HEK293 (cell line): ENCODE measurements around the gene PIN1.
A peak's percentile ranks its signal among the peaks of the same experiment; 100 is the strongest.

ENCODE experiments used
- BCL11B ChIP-seq: fragments of 450-650 bp; formaldehyde crosslinking; IDR thresholded peaks from 2 replicates; pipeline ENCODE4 v1.5.1; 2016; ENCODE audit warnings: low read depth, missing biosample characterization, missing genetic modification characterization
- FEZF1 ChIP-seq: fragments of 450-650 bp; formaldehyde crosslinking; IDR thresholded peaks from 2 replicates; pipeline ENCODE4 v1.5.1; 2016; ENCODE audit warnings: missing biosample characterization, missing genetic modification characterization
- GLIS1 ChIP-seq: fragments of 450-650 bp; formaldehyde crosslinking; IDR thresholded peaks from 2 replicates; pipeline ENCODE4 v1.5.1; 2016; ENCODE audit warnings: missing biosample characterization, missing genetic modification characterization
- KLF9 ChIP-seq: fragments of 450-650 bp; formaldehyde crosslinking; IDR thresholded peaks from 2 replicates; pipeline ENCODE4 v1.5.1; 2016; ENCODE audit warnings: missing biosample characterization, missing genetic modification characterization, low read depth
- MZF1 ChIP-seq: fragments of 450-650 bp; formaldehyde crosslinking; IDR thresholded peaks from 2 replicates; pipeline ENCODE4 v1.5.1; 2017; ENCODE audit warnings: missing biosample characterization, missing genetic modification characterization, borderline replicate concordance
- RBAK ChIP-seq: fragments of 450-650 bp; formaldehyde crosslinking; IDR thresholded peaks from 2 replicates; pipeline ENCODE4 v1.5.1; 2016; ENCODE audit warnings: missing biosample characterization, missing genetic modification characterization
- YY2 ChIP-seq: fragments of 450-650 bp; formaldehyde crosslinking; IDR thresholded peaks from 2 replicates; pipeline ENCODE4 v1.5.1; 2016; ENCODE audit warnings: missing biosample characterization, missing genetic modification characterization
- ZNF112 ChIP-seq: fragments of 450-650 bp; formaldehyde crosslinking; IDR thresholded peaks from 2 replicates; pipeline ENCODE4 v1.5.0; 2017; ENCODE audit warnings: missing biosample characterization, missing genetic modification characterization
- ZNF138 ChIP-seq: fragments of 450-650 bp; formaldehyde crosslinking; IDR thresholded peaks from 2 replicates; pipeline ENCODE4 v1.5.1; 2016; ENCODE audit warnings: missing biosample characterization, missing genetic modification characterization, borderline replicate concordance
- ZNF174 ChIP-seq: fragments of 450-650 bp; formaldehyde crosslinking; IDR thresholded peaks from 2 replicates; pipeline ENCODE4 v1.5.0; 2017; ENCODE audit warnings: missing biosample characterization, mild to moderate bottlenecking, missing genetic modification characterization
- ZNF18 ChIP-seq: fragments of 450-650 bp; formaldehyde crosslinking; IDR thresholded peaks from 2 replicates; pipeline ENCODE4 v1.5.1; 2016; ENCODE audit warnings: missing biosample characterization, missing genetic modification characterization
- ZNF2 ChIP-seq: fragments of 450-650 bp; formaldehyde crosslinking; IDR thresholded peaks from 2 replicates; pipeline ENCODE4 v1.5.1; 2016; ENCODE audit warnings: missing biosample characterization, missing genetic modification characterization
- ZNF211 ChIP-seq: fragments of 450-650 bp; formaldehyde crosslinking; IDR thresholded peaks from 2 replicates; pipeline ENCODE4 v1.5.1; 2016; ENCODE audit warnings: low read depth, missing biosample characterization, missing genetic modification characterization
- ZNF23 ChIP-seq: fragments of 450-650 bp; formaldehyde crosslinking; IDR thresholded peaks from 2 replicates; pipeline ENCODE4 v1.5.1; 2016; ENCODE audit warnings: missing biosample characterization, missing genetic modification characterization, borderline replicate concordance
- ZNF248 ChIP-seq: fragments of 450-650 bp; formaldehyde crosslinking; IDR thresholded peaks from 2 replicates; pipeline ENCODE4 v1.5.1; 2017; ENCODE audit warnings: missing biosample characterization, missing genetic modification characterization
- ZNF26 ChIP-seq: fragments of 450-650 bp; formaldehyde crosslinking; IDR thresholded peaks from 2 replicates; pipeline ENCODE4 v1.5.1; 2016; ENCODE audit warnings: missing biosample characterization, missing genetic modification characterization
- ZNF350 ChIP-seq: fragments of 450-650 bp; formaldehyde crosslinking; IDR thresholded peaks from 2 replicates; pipeline ENCODE4 v1.5.0; 2017; ENCODE audit warnings: missing biosample characterization, mild to moderate bottlenecking, missing genetic modification characterization
- ZNF521 ChIP-seq: fragments of 450-650 bp; formaldehyde crosslinking; IDR thresholded peaks from 2 replicates; pipeline ENCODE4 v1.5.1; 2017; ENCODE audit warnings: missing biosample characterization, mild to moderate bottlenecking, missing genetic modification characterization
- ZNF560 ChIP-seq: fragments of 450-650 bp; formaldehyde crosslinking; IDR thresholded peaks from 2 replicates; pipeline ENCODE4 v1.5.1; 2017; ENCODE audit warnings: missing biosample characterization, missing genetic modification characterization, borderline replicate concordance
- ZNF561 ChIP-seq: fragments of 450-650 bp; IDR thresholded peaks from 2 replicates; pipeline ENCODE4 v1.5.1; 2018; ENCODE audit warnings: missing biosample characterization, missing genetic modification characterization, borderline replicate concordance
- ZNF624 ChIP-seq: fragments of 450-650 bp; formaldehyde crosslinking; IDR thresholded peaks from 2 replicates; pipeline ENCODE4 v1.5.1; 2017; ENCODE audit warnings: missing biosample characterization, missing genetic modification characterization
- ZNF626 ChIP-seq: fragments of 450-650 bp; sonication (Bioruptor Pico); formaldehyde crosslinking; IDR thresholded peaks from 2 replicates; pipeline ENCODE4 v1.5.1; 2018; ENCODE audit warnings: missing biosample characterization, missing genetic modification characterization, inconsistent platforms
- TF ChIP-seq, protein P1 (sequence below): fragments of 450-650 bp; formaldehyde crosslinking; IDR thresholded peaks from 2 replicates; pipeline ENCODE4 v1.5.1; 2016; ENCODE audit warnings: missing biosample characterization, missing genetic modification characterization
- TF ChIP-seq, protein P2 (sequence below): fragments of 450-650 bp; formaldehyde crosslinking; conservative IDR thresholded peaks from 2 replicates; pipeline ENCODE4 v1.5.1; 2016; ENCODE audit warnings: low read depth, missing biosample characterization, missing genetic modification characterization
- TF ChIP-seq, protein P3 (sequence below): fragments of 450-650 bp; formaldehyde crosslinking; conservative IDR thresholded peaks from 2 replicates; pipeline ENCODE4 v1.5.1; 2016; ENCODE audit warnings: low read depth, missing biosample characterization, missing genetic modification characterization

The PIN1 gene

GRCh38 chr19:9835507-9835949, 410 bp downstream of the PIN1 start (continued):
- TF ChIP-seq ZNF560 (no peak), ZNF26 (tag by site-specific recombination) (no peak), FEZF1 (tag by site-specific recombination) (no peak), ZNF248 (no peak), ZNF521 (tag by site-specific recombination) (no peak), ZNF2 (no peak), ZNF18 (tag by site-specific recombination) (no peak), ZNF626 (tag by site-specific recombination) (no peak), YY2 (no peak; the same call in 1 of the 2 replicates), MZF1 (tag by site-specific recombination) (no peak), BCL11B (tag by site-specific recombination) (no peak), ZNF624 (tag by site-specific recombination) (no peak), ZNF138 (tag by site-specific recombination) (no peak), ZNF350 (no peak), ZNF174 (tag by site-specific recombination) (no peak), ZNF23 (tag by site-specific recombination) (no peak), ZNF211 (tag by site-specific recombination) (no peak), KLF9 (tag by site-specific recombination) (no peak), RBAK (tag by site-specific recombination) (no peak), GLIS1 (tag by site-specific recombination) (no peak), ZNF112 (tag by site-specific recombination) (no peak), ZNF561 (tag by site-specific recombination) (0 out of 2 replicates have a peak, but pooled peaks have one; percentile 7)
- TF ChIP-seq, protein P1, sequence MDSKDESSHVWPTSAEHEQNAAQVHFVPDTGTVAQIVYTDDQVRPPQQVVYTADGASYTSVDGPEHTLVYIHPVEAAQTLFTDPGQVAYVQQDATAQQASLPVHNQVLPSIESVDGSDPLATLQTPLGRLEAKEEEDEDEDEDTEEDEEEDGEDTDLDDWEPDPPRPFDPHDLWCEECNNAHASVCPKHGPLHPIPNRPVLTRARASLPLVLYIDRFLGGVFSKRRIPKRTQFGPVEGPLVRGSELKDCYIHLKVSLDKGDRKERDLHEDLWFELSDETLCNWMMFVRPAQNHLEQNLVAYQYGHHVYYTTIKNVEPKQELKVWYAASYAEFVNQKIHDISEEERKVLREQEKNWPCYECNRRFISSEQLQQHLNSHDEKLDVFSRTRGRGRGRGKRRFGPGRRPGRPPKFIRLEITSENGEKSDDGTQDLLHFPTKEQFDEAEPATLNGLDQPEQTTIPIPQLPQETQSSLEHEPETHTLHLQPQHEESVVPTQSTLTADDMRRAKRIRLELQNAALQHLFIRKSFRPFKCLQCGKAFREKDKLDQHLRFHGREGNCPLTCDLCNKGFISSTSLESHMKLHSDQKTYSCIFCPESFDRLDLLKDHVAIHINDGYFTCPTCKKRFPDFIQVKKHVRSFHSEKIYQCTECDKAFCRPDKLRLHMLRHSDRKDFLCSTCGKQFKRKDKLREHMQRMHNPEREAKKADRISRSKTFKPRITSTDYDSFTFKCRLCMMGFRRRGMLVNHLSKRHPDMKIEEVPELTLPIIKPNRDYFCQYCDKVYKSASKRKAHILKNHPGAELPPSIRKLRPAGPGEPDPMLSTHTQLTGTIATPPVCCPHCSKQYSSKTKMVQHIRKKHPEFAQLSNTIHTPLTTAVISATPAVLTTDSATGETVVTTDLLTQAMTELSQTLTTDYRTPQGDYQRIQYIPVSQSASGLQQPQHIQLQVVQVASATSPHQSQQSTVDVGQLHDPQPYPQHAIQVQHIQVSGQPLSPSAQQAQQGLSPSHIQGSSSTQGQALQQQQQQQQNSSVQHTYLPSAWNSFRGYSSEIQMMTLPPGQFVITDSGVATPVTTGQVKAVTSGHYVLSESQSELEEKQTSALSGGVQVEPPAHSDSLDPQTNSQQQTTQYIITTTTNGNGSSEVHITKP = no peak
- TF ChIP-seq, protein P2, sequence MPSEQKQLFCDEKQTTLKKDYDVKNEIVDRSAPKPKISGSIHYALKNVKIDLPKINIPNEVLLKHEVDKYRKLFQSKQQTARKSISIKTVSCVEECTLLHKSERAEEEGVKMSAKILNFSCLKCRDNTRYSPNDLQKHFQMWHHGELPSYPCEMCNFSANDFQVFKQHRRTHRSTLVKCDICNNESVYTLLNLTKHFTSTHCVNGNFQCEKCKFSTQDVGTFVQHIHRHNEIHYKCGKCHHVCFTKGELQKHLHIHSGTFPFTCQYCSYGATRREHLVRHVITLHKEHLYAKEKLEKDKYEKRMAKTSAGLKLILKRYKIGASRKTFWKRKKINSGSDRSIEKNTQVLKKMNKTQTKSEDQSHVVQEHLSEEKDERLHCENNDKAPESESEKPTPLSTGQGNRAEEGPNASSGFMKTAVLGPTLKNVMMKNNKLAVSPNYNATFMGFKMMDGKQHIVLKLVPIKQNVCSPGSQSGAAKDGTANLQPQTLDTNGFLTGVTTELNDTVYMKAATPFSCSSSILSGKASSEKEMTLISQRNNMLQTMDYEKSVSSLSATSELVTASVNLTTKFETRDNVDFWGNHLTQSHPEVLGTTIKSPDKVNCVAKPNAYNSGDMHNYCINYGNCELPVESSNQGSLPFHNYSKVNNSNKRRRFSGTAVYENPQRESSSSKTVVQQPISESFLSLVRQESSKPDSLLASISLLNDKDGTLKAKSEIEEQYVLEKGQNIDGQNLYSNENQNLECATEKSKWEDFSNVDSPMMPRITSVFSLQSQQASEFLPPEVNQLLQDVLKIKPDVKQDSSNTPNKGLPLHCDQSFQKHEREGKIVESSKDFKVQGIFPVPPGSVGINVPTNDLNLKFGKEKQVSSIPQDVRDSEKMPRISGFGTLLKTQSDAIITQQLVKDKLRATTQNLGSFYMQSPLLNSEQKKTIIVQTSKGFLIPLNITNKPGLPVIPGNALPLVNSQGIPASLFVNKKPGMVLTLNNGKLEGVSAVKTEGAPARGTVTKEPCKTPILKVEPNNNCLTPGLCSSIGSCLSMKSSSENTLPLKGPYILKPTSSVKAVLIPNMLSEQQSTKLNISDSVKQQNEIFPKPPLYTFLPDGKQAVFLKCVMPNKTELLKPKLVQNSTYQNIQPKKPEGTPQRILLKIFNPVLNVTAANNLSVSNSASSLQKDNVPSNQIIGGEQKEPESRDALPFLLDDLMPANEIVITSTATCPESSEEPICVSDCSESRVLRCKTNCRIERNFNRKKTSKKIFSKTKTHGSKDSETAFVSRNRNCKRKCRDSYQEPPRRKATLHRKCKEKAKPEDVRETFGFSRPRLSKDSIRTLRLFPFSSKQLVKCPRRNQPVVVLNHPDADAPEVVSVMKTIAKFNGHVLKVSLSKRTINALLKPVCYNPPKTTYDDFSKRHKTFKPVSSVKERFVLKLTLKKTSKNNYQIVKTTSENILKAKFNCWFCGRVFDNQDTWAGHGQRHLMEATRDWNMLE (tag by site-specific recombination) = no peak
- TF ChIP-seq, protein P3, sequence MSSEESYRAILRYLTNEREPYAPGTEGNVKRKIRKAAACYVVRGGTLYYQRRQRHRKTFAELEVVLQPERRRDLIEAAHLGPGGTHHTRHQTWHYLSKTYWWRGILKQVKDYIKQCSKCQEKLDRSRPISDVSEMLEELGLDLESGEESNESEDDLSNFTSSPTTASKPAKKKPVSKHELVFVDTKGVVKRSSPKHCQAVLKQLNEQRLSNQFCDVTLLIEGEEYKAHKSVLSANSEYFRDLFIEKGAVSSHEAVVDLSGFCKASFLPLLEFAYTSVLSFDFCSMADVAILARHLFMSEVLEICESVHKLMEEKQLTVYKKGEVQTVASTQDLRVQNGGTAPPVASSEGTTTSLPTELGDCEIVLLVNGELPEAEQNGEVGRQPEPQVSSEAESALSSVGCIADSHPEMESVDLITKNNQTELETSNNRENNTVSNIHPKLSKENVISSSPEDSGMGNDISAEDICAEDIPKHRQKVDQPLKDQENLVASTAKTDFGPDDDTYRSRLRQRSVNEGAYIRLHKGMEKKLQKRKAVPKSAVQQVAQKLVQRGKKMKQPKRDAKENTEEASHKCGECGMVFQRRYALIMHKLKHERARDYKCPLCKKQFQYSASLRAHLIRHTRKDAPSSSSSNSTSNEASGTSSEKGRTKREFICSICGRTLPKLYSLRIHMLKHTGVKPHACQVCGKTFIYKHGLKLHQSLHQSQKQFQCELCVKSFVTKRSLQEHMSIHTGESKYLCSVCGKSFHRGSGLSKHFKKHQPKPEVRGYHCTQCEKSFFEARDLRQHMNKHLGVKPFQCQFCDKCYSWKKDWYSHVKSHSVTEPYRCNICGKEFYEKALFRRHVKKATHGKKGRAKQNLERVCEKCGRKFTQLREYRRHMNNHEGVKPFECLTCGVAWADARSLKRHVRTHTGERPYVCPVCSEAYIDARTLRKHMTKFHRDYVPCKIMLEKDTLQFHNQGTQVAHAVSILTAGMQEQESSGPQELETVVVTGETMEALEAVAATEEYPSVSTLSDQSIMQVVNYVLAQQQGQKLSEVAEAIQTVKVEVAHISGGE = no peak
